Stimulated activated CD4-positive, alpha-beta T cell treated with anti-CD3 and anti-CD28 coated beads, Interleukin-15, amount 100 ng/mL, for 24 hours (primary cell): ENCODE results near the gene TRA2B.
"Not testable (repeated sequence)": the region's sequence is repeated elsewhere in the genome, so short reads cannot be mapped to it uniquely, and the experiment has no call there.

ENCODE experiments used
- DNase-seq: peaks from one replicate; pipeline ENCODE4 v3.0.0-alpha.2; 2020

Gene TRA2B

DNA sequence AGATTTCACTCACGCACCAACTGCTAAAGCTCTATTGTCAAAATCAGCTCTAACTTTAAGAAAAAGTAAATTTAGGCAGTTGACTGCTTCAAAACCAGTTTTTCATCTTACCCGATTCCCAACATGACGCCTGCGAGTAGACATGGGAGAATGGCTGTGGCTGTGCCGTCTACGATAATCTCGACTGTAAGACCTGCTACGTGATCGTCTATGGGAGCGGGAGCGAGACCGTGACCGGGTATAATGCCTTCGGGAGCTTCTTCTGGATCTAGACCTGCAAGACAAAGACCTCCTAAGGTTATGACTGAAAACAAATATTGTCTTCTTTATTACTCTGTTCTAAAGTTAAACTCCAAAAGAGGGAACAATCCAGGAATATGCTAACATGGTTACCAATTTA is 12.5 kb downstream of the TRA2B start:
- no peak for DNase-seq

DNA sequence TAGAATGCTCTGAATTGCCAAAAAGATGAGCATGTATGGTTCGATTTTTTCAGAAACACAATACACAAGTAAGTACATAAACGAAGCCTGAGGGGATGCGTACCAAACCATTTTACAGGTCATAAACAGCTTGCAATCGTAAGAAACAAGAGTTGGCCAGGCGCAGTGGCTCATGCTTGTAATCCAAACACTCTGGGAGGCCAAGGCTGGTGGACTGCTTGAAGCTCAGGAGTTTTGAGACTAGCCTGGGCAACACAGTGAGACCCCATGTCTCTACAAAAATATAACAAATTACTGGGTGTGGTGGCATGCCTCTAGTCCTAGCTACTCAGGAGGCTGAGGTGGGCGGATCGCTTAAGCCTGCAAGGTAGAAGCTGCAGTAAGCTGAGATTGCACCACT is 13.4 kb downstream of the TRA2B start:
- no peak for DNase-seq

DNA sequence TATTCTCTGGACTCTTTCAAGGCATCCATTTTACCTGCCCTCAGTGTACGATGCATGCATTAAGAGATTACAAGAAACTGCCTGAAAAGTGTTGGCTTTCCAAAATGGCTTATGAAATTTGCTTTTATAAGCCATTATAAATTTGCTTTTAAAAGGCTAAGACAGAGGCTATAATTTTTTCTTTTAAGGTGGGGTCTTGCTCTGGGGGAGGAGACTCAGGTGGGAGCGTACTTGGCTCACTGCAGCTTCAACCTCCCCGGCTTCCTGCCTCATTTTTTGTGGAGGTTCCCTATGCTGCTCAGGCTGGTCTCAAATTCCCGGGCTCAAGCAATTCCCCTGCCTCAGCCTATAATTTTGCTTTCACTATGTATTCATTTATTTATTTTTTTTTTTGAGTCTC is 17.6 kb downstream of the TRA2B start:
- DNase-seq = no peak

DNA sequence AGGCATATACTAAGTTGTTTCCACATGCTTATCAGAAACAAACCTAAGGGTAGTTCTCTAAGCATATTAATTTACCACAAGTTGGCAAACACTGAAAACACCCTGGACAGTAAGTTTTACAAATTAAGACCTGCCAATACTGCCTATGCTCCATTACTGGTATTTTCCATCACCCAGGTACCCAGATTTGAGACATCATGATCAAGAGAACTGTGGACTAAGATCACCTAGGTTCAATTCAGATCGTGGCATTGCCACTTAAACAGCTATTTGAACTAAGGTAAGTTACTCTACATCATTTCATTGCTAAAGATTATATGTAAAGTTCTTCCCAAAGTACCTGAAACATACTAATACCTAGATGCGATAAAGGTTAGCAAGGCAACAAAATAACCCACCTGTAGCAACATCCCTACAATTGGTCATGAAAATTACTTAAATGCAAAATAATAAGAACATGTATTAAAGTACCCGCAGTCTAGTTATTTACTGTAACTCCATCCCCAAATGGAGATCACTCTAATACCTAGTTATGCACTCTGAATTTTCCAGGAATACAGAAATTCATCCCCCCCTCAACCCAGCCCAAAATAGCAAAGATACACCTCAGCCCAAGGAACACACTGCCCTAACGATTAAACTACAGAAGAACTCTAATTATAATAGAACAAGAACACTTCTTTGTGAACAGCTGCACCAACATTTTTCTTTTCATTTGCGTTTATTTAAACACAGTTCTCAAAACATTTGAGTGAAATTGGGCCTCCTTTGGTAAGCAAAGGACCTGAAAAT is 21.6 kb downstream of the TRA2B start:
- DNase-seq = no peak

DNA sequence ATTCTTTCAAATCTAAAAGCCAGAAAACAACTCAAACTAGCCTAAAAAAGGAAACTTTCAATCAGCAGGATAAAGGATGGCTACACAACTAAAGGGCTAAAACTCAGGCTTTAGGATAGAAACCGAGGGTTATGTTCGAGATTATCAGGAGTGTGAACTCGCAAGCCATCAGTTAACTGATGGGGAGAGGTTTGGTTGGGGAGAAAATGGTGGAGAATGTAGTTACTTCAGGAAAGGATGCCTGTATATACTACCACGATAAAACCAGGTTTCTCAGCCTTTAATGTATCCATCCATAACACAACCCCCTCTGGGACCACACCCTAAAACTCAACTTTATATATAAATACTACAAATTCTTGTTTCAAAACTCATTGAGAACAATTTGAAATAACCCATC is 22.2 kb downstream of the TRA2B start:
- no peak for DNase-seq

GRCh38 chr3:185914911-185915629 is 22.7 kb downstream of the TRA2B start:
- DNase-seq = no peak

- no peak for DNase-seq
Measured at GRCh38 chr3:185912929-185913901, 24.6 kb downstream of the TRA2B start.

DNA sequence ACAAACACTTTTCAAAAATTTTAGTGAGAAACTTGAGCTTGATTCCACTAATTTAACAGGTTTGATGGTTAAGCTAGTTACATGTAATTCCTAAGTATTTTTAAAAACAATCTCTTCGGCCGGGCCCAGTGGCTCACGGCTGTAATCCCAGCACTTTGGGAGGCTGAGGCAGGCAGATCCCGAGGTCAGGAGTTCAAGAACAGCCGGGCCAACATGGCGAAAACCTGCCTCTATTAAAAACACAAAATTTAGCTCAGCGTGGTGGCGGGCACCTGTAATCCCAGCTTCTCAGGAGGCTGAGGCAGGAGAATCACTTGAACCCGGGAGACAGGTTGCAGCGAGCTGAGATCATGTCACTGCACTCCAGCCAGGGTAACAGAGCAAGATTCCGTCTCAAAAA is 25.3 kb downstream of the TRA2B start:
- DNase-seq = no peak

- DNase-seq = not testable (repeated sequence)
Measured at GRCh38 chr3:185911076-185911448, 26.8 kb downstream of the TRA2B start.

GRCh38 chr3:185910322-185911075 is 27.3 kb downstream of the TRA2B start:
- DNase-seq = not testable (repeated sequence)

GRCh38 chr3:185909913-185910312 is 27.9 kb downstream of the TRA2B start:
- not testable (repeated sequence) for DNase-seq

DNA sequence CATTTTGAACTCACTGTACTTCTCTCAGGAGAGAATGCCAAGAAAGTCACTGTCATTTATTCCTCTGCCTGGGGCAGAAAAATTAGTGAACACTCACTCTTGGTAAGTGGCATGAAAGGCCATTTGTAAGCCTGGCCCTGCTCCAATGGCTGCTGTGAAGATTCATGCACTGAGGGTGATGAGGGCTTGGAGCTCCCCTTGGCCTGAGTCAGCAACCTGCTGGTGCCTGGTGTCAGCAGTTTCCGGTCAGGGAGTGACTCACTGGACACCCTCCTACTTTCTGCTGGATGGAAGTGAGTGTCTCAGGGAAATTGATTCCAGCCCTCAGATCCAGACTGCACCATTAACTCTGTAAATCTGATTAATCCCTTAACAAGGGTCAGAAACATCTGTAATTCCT is 37.6 kb downstream of the TRA2B start:
- no peak for DNase-seq

DNA sequence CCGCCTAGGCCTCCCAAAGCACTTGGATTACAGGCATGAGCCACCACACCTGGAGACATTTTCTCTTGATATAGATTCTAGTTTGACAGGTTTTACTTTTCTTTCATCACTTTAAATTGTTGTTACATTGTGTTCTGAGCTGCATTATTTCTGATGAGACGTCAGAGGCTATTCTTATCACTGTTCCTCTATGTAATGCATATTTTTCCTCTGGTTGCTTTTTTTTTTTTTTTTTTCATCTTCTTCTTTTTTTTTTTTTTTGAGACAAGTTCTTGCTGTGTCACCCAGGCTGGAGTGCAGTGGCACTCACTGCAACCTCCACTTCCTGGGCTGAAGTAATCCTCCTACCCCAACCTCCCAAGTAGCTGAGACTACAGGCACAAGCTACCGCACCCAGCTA is 41.2 kb downstream of the TRA2B start:
- DNase-seq = no peak

DNA sequence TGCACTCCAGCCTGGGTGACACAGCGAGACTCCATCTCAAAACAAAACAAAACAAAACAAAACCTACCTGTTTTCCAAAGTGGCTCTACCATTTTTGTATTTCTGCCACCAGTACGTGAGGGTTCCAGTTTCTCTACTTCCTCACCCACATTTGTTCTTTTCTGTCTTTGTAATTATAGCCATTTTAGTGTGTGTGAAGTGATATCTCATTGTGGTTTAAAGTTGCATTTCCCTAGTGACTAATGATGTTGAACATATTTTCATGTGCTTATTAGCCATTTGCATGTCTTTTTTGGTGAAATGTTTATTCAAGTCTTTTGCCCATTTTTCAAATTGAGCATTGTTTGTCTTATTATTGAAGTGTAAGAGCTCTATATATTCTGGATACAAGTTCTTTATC is 50.7 kb downstream of the TRA2B start:
- no peak for DNase-seq

- no peak for DNase-seq
Measured at GRCh38 chr3:185884641-185885040, 53.2 kb downstream of the TRA2B start.

DNA sequence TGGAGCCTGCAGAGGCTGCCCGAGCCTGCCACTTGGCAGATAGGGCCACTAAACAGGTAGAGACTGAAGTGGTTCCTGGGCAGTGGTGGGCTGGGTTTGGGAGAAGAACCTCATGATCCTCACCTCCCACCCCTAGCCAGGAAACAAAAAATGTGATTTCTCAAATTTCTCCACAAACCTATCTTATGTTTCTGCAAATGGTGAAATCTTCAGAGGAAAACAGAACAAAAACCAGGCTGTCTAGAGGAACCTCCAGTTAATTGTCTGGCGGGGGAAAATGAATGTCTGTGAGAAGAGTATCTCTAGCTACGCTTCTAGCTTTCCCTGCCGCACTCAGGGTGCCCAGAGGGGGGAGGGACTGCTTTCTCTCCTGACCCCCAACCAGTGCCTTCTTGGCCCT is 55.9 kb downstream of the TRA2B start:
- DNase-seq = no peak

- DNase-seq = no peak
Measured at GRCh38 chr3:185880600-185880999, 57.2 kb downstream of the TRA2B start.

DNA sequence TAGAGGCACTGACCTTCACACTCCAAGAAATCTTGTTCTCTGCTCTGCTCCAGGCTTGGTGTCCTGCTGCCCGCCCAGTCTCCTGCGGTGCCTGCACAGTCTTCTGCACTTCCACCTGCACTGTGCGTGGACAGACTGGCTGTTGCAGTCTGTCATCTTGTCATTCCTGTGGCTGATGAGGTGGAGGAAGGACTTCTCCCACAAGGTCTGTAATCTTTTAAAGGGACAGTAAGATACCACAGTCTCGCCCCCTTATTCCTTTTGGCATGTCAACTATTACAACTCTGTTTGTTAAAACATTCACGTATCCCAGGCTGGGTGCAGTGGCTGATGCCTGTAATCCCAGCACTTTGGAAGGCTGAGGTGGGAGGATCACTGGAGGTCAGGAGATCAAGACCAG is 58.9 kb downstream of the TRA2B start:
- DNase-seq = no peak

GRCh38 chr3:185874119-185874518 is 63.7 kb downstream of the TRA2B start:
- DNase-seq = no peak

GRCh38 chr3:185867650-185868049 is 70.2 kb downstream of the TRA2B start:
- no peak for DNase-seq

GRCh38 chr3:185866995-185867394 is 70.8 kb downstream of the TRA2B start:
- DNase-seq = no peak

DNA sequence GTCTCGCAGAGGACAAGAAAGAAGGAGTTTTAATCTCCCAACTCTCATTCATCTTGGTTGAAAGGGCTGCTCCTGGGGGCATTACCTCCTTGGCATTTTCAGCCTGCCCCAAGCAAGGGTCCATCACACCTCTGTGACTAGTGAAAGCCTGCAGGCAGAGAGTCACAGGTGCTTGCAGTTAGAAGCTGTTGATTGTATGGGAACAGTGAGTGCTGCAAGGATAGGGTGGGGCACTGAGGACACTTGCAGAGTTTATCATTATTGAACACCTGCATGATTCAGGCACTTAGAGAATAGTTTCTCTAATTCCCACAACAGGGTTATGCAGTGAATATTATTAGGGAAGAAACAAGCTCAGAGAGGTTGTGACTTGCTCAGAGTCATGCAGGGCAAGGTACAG is 71.3 kb downstream of the TRA2B start:
- DNase-seq = no peak
